NCI-H1105 treated with DMSO at 0.1 percent for 48 hours (cell line): Measurements from ENCODE around the gene DNM3.

Experiments
- DNase-seq: peaks from one replicate; lab custom pipeline; 2025; lab: John Stamatoyannopoulos, UW

Gene DNM3

GRCh38 chr1:172107316-172107975, 266.1 kb downstream of the DNM3 start:
- DNase-seq, result no peak

GRCh38 chr1:172108161-172108893, 267.0 kb downstream of the DNM3 start:
- no peak for DNase-seq

- DNase-seq, result no peak
These were observed 268.1 kb downstream of the DNM3 start for GRCh38 chr1:172109359-172109758.

- no peak for DNase-seq
These were observed 271.3 kb downstream of the DNM3 start for GRCh38 chr1:172112576-172112975.

GRCh38 chr1:172117800-172118199, 276.5 kb downstream of the DNM3 start:
- no peak for DNase-seq

- no peak for DNase-seq
These were observed 277.3 kb downstream of the DNM3 start for GRCh38 chr1:172118618-172119017.

- DNase-seq, result no peak
These were observed 277.9 kb downstream of the DNM3 start for GRCh38 chr1:172119184-172119583.

GRCh38 chr1:172120381-172120780, 279.1 kb downstream of the DNM3 start:
- DNase-seq, result no peak

GRCh38 chr1:172121081-172121717, 279.9 kb downstream of the DNM3 start:
- DNase-seq, result no peak

GRCh38 chr1:172122381-172122780, 281.1 kb downstream of the DNM3 start:
- DNase-seq, result no peak

GRCh38 chr1:172125250-172125649, 284.0 kb downstream of the DNM3 start:
- DNase-seq, result no peak

GRCh38 chr1:172125812-172126430, 284.6 kb downstream of the DNM3 start:
- no peak for DNase-seq

GRCh38 chr1:172132836-172133235, 291.5 kb downstream of the DNM3 start:
- no peak for DNase-seq

GRCh38 chr1:172134087-172134731, 292.9 kb downstream of the DNM3 start:
- no peak for DNase-seq

GRCh38 chr1:172135076-172135672, 293.9 kb downstream of the DNM3 start:
- no peak for DNase-seq

GRCh38 chr1:172135978-172136610, 294.8 kb downstream of the DNM3 start:
- DNase-seq, result no peak

- no peak for DNase-seq
These were observed 295.6 kb downstream of the DNM3 start for GRCh38 chr1:172136925-172137324.

GRCh38 chr1:172137703-172138454, 296.6 kb downstream of the DNM3 start:
- no peak for DNase-seq

- no peak for DNase-seq
These were observed 297.3 kb downstream of the DNM3 start for GRCh38 chr1:172138634-172139033.

- DNase-seq, result no peak
These were observed 297.9 kb downstream of the DNM3 start for GRCh38 chr1:172139196-172139595.

- no peak for DNase-seq
These were observed 298.8 kb downstream of the DNM3 start for GRCh38 chr1:172140072-172140471.
